IPS DF 19.7 (cell line): ENCODE measurements around the gene DDT.
"Not testable (repeated sequence)": the region's sequence is repeated elsewhere in the genome, so short reads cannot be mapped to it uniquely, and the experiment has no call there.

Experiments used
- DNase-seq: peaks from one replicate; pipeline ENCODE4 v3.0.0-alpha.2; 2013; ENCODE audit warnings: low read depth, low spot score

Gene DDT

GRCh38 chr22:23952794-23953405 is 21.3 kb downstream of the DDT start:
- DNase-seq, result not testable (repeated sequence)

- DNase-seq, result not testable (repeated sequence)
Observed at GRCh38 chr22:23951383-23951782, 22.9 kb downstream of the DDT start.

- not testable (repeated sequence) for DNase-seq
Observed at GRCh38 chr22:23949764-23950163, 24.5 kb downstream of the DDT start.

- DNase-seq, result not testable (repeated sequence)
Observed at GRCh38 chr22:23947391-23947790, 26.9 kb downstream of the DDT start.

GRCh38 chr22:23940166-23940565 is 34.1 kb downstream of the DDT start:
- DNase-seq, result not testable (repeated sequence)

GRCh38 chr22:23939017-23939357 is 35.3 kb downstream of the DDT start:
- no peak for DNase-seq

GRCh38 chr22:23938328-23939016 is 35.8 kb downstream of the DDT start:
- no peak for DNase-seq

GRCh38 chr22:23926561-23926960 is 47.7 kb downstream of the DDT start:
- no peak for DNase-seq

GRCh38 chr22:23925020-23925606 is 49.1 kb downstream of the DDT start:
- DNase-seq, result no peak

- no peak for DNase-seq
Observed at GRCh38 chr22:23922921-23923320, 51.3 kb downstream of the DDT start.

GRCh38 chr22:23921586-23922201 is 52.5 kb downstream of the DDT start:
- DNase-seq, result not testable (repeated sequence)
